SK-N-SH (cell line): ENCODE measurements around the gene RHOU. TPM values are rescaled to one million over a fixed set of nuclear protein-coding genes. Genes with fewer than 3 reads are reported as not detected.

Experiments used
- CTCF ChIA-PET: fragments of 300-600, 350-600 bp; formaldehyde crosslinking; extraction: SDS; loops from one replicate; lab custom pipeline; 2021; lab: Yijun Ruan, JAX
- POLR2A ChIA-PET: fragments of 350-600 bp; sonication (Branson Sonifier 250); formaldehyde crosslinking; extraction: SDS; loops from one replicate; lab custom pipeline; 2020; ENCODE audit warnings: antibody characterized with exemption, inconsistent platforms; lab: Yijun Ruan, JAX
- DNase-seq: peaks from one replicate; pipeline ENCODE4 v3.0.0; 2012
- H2AFZ ChIP-seq: fragments of 200-600 bp; sonication (generic); 2 replicates; pipeline ENCODE4 v1.8.1; 2016; ENCODE audit warnings: antibody characterized with exemption, mild to moderate bottlenecking, low read depth
- H3F3A ChIP-seq: fragments of 200-600 bp; sonication (generic); replicated peaks from 2 replicates; pipeline ENCODE3; 2016; ENCODE audit warnings: antibody characterized with exemption, mild to moderate bottlenecking; ENCODE audit not compliant: insufficient read depth
- H3K27ac ChIP-seq, 2 experiments: fragments of 200-500 bp in 1 of 2; fragments of 200-600 bp in 1 of 2; sonication (Bioruptor generic) in 1 of 2; sonication (generic), shearing (Covaris generic) in 1 of 2; 2 replicates each; pipeline versions ENCODE4 v1.5.1 to v1.6.1; 2014 to 2016; ENCODE audit warnings: low read depth in 2 of 2, inconsistent platforms in 1 of 2, low read length in 1 of 2, mild to moderate bottlenecking in 1 of 2, mixed read lengths in 1 of 2
- H3K27me3 ChIP-seq: fragments of 200-600 bp; sonication (generic), shearing (Covaris generic); 2 replicates; pipeline ENCODE4 v1.6.1; 2016; ENCODE audit warnings: mixed run types; ENCODE audit not compliant: insufficient read depth
- H3K36me3 ChIP-seq, 2 experiments: fragments of 200-500 bp in 1 of 2; fragments of 200-600 bp in 1 of 2; sonication (Bioruptor generic) in 1 of 2; sonication (generic) in 1 of 2; replicated peaks in 1 of 2; 2 replicates each; pipeline versions ENCODE3 to v1.5.1; 2014 to 2016; ENCODE audit warnings: low read length in 1 of 2, mild to moderate bottlenecking in 1 of 2; ENCODE audit not compliant: insufficient read depth in 2 of 2, control insufficient read depth in 1 of 2
- H3K4me1 ChIP-seq, 2 experiments: fragments of 200-500 bp in 1 of 2; fragments of 200-600 bp in 1 of 2; sonication (Bioruptor generic) in 1 of 2; sonication (generic), shearing (Covaris generic) in 1 of 2; 2 replicates each; pipeline versions ENCODE4 v1.5.1 to v1.6.1; 2014 to 2016; ENCODE audit warnings: low read depth in 1 of 2, low read length in 1 of 2, mixed run types in 1 of 2; ENCODE audit not compliant: insufficient read depth in 2 of 2, control insufficient read depth in 1 of 2
- H3K4me2 ChIP-seq: fragments of 200-600 bp; sonication (generic), shearing (Covaris generic); 2 replicates; pipeline ENCODE4 v1.6.1; 2017; ENCODE audit warnings: mixed run types
- H3K4me3 ChIP-seq, 2 experiments: fragments of 200-500 bp in 1 of 2; fragments of 200-600 bp in 1 of 2; sonication (Bioruptor generic) in 1 of 2; sonication (generic), shearing (Covaris generic) in 1 of 2; 2 replicates each; pipeline versions ENCODE4 v1.5.1 to v1.8.1; 2014 to 2016; ENCODE audit warnings: low read depth in 2 of 2, inconsistent platforms in 1 of 2, low read length in 1 of 2, mild to moderate bottlenecking in 1 of 2, mixed read lengths in 1 of 2, moderate library complexity in 1 of 2
- H3K79me2 ChIP-seq: fragments of 200-600 bp; sonication (generic); 2 replicates; pipeline ENCODE4 v1.8.1; 2017; ENCODE audit warnings: mild to moderate bottlenecking; ENCODE audit not compliant: insufficient read depth
- H3K9ac ChIP-seq: fragments of 200-600 bp; sonication (generic); 2 replicates; pipeline ENCODE4 v1.6.1; 2017; ENCODE audit warnings: mixed run types
- H3K9me2 ChIP-seq: fragments of 200-600 bp; sonication (generic); 2 replicates; pipeline ENCODE4 v1.6.1; 2017; ENCODE audit warnings: mixed run types
- H3K9me3 ChIP-seq: fragments of 200-600 bp; sonication (generic); 2 replicates; pipeline ENCODE4 v1.6.1; 2017; ENCODE audit warnings: mixed run types, mild to moderate bottlenecking, moderate library complexity
- H4K20me1 ChIP-seq: fragments of 200-600 bp; sonication (generic); 2 replicates; pipeline ENCODE4 v1.6.1; 2017; ENCODE audit warnings: mild to moderate bottlenecking, mixed run types; ENCODE audit not compliant: insufficient read depth
- CTCF ChIP-seq: fragments of 200-600 bp; sonication (generic); IDR thresholded peaks from 2 replicates; pipeline ENCODE4 v1.6.1; 2017; ENCODE audit warnings: antibody characterized with exemption, mild to moderate bottlenecking, moderate library complexity
- FOXM1 ChIP-seq: IDR thresholded peaks from 2 replicates; pipeline ENCODE4 v1.4.0; 2012; ENCODE audit warnings: low read depth, mild to moderate bottlenecking
- GATA2 ChIP-seq: sonication (generic); formaldehyde crosslinking; IDR thresholded peaks from 2 replicates; pipeline ENCODE4 v1.5.0; 2020; ENCODE audit warnings: mild to moderate bottlenecking, missing genetic modification reagents
- MEF2A ChIP-seq: IDR thresholded peaks from 2 replicates; pipeline ENCODE4 v1.4.0; 2012; ENCODE audit warnings: low read depth, borderline replicate concordance
- NFIC ChIP-seq: IDR thresholded peaks from 2 replicates; pipeline ENCODE4 v1.4.0; 2012; ENCODE audit warnings: borderline replicate concordance
- POLR2AphosphoS5 ChIP-seq: IDR thresholded peaks from 2 replicates; pipeline ENCODE4 v1.6.1; 2012; ENCODE audit warnings: low read depth, low read length
- RAD21 ChIP-seq: IDR thresholded peaks from 2 replicates; pipeline ENCODE4 v1.6.1; 2012; ENCODE audit warnings: mild to moderate bottlenecking, low read length
- RCOR1 ChIP-seq: fragments of 150-350 bp; IDR thresholded peaks from 2 replicates; pipeline ENCODE4 v1.6.1; 2017; ENCODE audit warnings: antibody characterized with exemption, low read length
- REST ChIP-seq: IDR thresholded peaks from 2 replicates; pipeline ENCODE4 v1.6.1; 2012; ENCODE audit warnings: mild to moderate bottlenecking, low read depth, low read length, moderate library complexity
- RFX5 ChIP-seq: IDR thresholded peaks from 2 replicates; pipeline ENCODE4 v1.6.1; 2012; ENCODE audit warnings: mild to moderate bottlenecking, improper control_type of control experiment, low read length
- RXRA ChIP-seq: IDR thresholded peaks from 2 replicates; pipeline ENCODE4 v1.4.0; 2012; ENCODE audit warnings: low read depth, mild to moderate bottlenecking, borderline replicate concordance
- TEAD4 ChIP-seq: IDR thresholded peaks from 2 replicates; pipeline ENCODE4 v1.4.0; 2012; ENCODE audit warnings: mild to moderate bottlenecking, borderline replicate concordance; ENCODE audit not compliant: insufficient read depth
- YY1 ChIP-seq: IDR thresholded peaks from 2 replicates; pipeline ENCODE4 v1.4.0; 2012; ENCODE audit warnings: low read depth, mild to moderate bottlenecking
- WGBS: methylation state at CpG from one replicate; pipeline ENCODE4 v1.1.6; 2017; ENCODE audit warnings: low lambda C conversion rate; 5-methylcytosine and 5-hydroxymethylcytosine counted together
- polyA plus RNA-seq, 3 experiments: library from polyadenylated mRNA; depleted of rRNA; stranded (reverse); fragments of >200 nt; gene quantifications; 2 replicates each; pipeline ENCODE4 v1.2.3, GENCODE V29; 2012

The RHOU gene
- polyA plus RNA-seq, 1 of the 3 experiments (the other 2 are of a cell fraction), result 0.36 TPM

- Histone ChIP-seq H3K9me2 (no peaks in the 10 kb centered on the region), H3K4me2 (no peak overlapping the region), H3K4me1 (peaks cover 0 to 9% of the 10 kb centered on the region in 2 experiments; a peak in 2 of 4 replicates), H3K27ac (no peak overlapping the region), H3K9me3 (no peaks in the 10 kb centered on the region), H3K36me3 (no peaks in the 10 kb centered on the region), H3K27me3 (no peaks in the 10 kb centered on the region), H3F3A (no peaks in the 10 kb centered on the region), H3K4me3 (no peak overlapping the region), H3K9ac (no peak overlapping the region), H2AFZ (no peak overlapping the region), H3K79me2 (no peaks in the 10 kb centered on the region), H4K20me1 (no peaks in the 10 kb centered on the region)
- CTCF ChIA-PET, result no interaction called here
- no peak for DNase-seq
- 80% methylated on average over 2 of the region's 2 CpGs for WGBS
- no peak for TF ChIP-seq POLR2AphosphoS5
- TF ChIP-seq NFIC, result no peak
- TF ChIP-seq FOXM1, result no peak
- TF ChIP-seq TEAD4, result no peak
- TF ChIP-seq RAD21, result no peak
- no peak for TF ChIP-seq RFX5
- TF ChIP-seq REST, result no peak
- TF ChIP-seq RCOR1, result no peak
- TF ChIP-seq GATA2 (CRISPR knock-in tag), result no peak
- TF ChIP-seq YY1, result no peak
- TF ChIP-seq MEF2A, result no peak
- POLR2A ChIA-PET, result no interaction called here
Observed at GRCh38 chr1:228776449-228776848, 41.2 kb downstream of the RHOU start.

DNA sequence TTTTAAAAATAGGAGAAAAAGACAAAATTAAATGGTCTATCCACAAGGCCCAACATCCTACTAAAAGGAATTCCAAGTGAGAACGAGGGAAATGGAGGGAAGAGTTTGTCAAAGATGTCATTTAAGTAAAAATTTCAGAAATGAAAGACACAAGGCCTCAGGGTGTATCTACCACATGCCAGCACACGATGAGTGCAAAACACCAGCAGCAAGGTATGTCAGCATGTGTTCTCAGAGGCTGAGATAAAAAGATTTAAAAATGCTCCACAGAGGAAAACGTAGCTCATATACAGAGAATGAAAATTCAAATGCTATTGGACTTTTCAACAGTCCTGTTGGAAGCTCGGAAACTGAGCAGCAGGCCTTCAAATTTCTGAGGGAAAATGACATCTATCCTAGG, 42.0 kb downstream of the RHOU start:
- no peaks in the 10 kb centered on the region for H3F3A ChIP-seq
- H3K9ac ChIP-seq, result no peak overlapping the region
- H3K4me2 ChIP-seq, result no peak overlapping the region
- H3K4me3 ChIP-seq, result no peak overlapping the region
- no peaks in the 10 kb centered on the region for H3K79me2 ChIP-seq
- H2AFZ ChIP-seq, result no peak overlapping the region
- H4K20me1 ChIP-seq, result no peaks in the 10 kb centered on the region
- WGBS, result 45% methylated on average over 4 of the region's 4 CpGs
- no peak for DNase-seq
- no peaks in the 10 kb centered on the region for H3K36me3 ChIP-seq
- H3K9me2 ChIP-seq, result no peaks in the 10 kb centered on the region
- ChIA-PET CTCF (interaction anchor here (1.1 to 1.5 kb wide), 2 partner anchors 380 to 450 kb away, joined by 4 to 5 read pairs; no protein-coding TSS in a partner anchor), POLR2A (no interaction called here)
- no peak overlapping the region for H3K27ac ChIP-seq
- no peaks in the 10 kb centered on the region for H3K9me3 ChIP-seq
- H3K27me3 ChIP-seq, result no peaks in the 10 kb centered on the region
- no peak for TF ChIP-seq RXRA
- TF ChIP-seq CTCF, result no peak
- TF ChIP-seq TEAD4, result no peak
- TF ChIP-seq GATA2 (CRISPR knock-in tag), result no peak
- peaks cover 0 to 10% of the 10 kb centered on the region in 2 experiments; a peak in 2 of 4 replicates for H3K4me1 ChIP-seq
